Loucy (cell line): ENCODE data around the gene NPFFR1.

Source experiments
- H2AFZ ChIP-seq: fragments of 200-600 bp; sonication (generic); 2 replicates; pipeline ENCODE4 v1.6.0; 2016; ENCODE audit warnings: antibody characterized with exemption, mild to moderate bottlenecking, low read length, moderate library complexity
- H3F3A ChIP-seq: fragments of 200-600 bp; 2 replicates; pipeline ENCODE4 v1.6.0; 2016; ENCODE audit warnings: antibody characterized with exemption, low read depth, mild to moderate bottlenecking
- H3K27me3 ChIP-seq: fragments of 200-600 bp; sonication (generic); 2 replicates; pipeline ENCODE4 v1.6.1; 2014; ENCODE audit warnings: low read length, mild to moderate bottlenecking; ENCODE audit not compliant: insufficient read depth, poor library complexity, severe bottlenecking
- H3K36me3 ChIP-seq: fragments of 200-600 bp; sonication (generic); 2 replicates; pipeline ENCODE4 v1.6.1; 2016; ENCODE audit warnings: low read length; ENCODE audit not compliant: insufficient read depth
- H3K4me1 ChIP-seq: fragments of 200-600 bp; sonication (generic); 2 replicates; pipeline ENCODE4 v1.5.1; 2014; ENCODE audit warnings: low read length, mild to moderate bottlenecking; ENCODE audit not compliant: insufficient read depth, poor library complexity, severe bottlenecking
- H3K4me2 ChIP-seq: fragments of 200-600 bp; sonication (generic); 2 replicates; pipeline ENCODE4 v1.6.0; 2014; ENCODE audit warnings: antibody characterized with exemption, low read length, low read depth, mild to moderate bottlenecking; ENCODE audit not compliant: poor library complexity, severe bottlenecking
- H3K4me3 ChIP-seq: fragments of 200-600 bp; sonication (generic); 2 replicates; pipeline ENCODE4 v1.5.1; 2014; ENCODE audit warnings: low read length, mild to moderate bottlenecking, mixed read lengths; ENCODE audit not compliant: poor library complexity, severe bottlenecking
- H3K79me2 ChIP-seq: fragments of 200-600 bp; sonication (generic); 2 replicates; pipeline ENCODE4 v1.6.1; 2014; ENCODE audit warnings: low read length; ENCODE audit not compliant: insufficient read depth
- H3K9ac ChIP-seq: fragments of 200-600 bp; sonication (generic); 2 replicates; pipeline ENCODE4 v1.6.0; 2014; ENCODE audit warnings: mild to moderate bottlenecking, low read depth, low read length, moderate library complexity; ENCODE audit not compliant: poor library complexity, severe bottlenecking
- H3K9me2 ChIP-seq: fragments of 200-600 bp; sonication (generic); replicated peaks from 2 replicates; pipeline ENCODE4 v1.6.1; 2016; ENCODE audit warnings: low read depth, low read length, mixed read lengths
- H3K9me3 ChIP-seq: fragments of 200-600 bp; sonication (generic); 2 replicates; pipeline ENCODE4 v1.6.1; 2014; ENCODE audit warnings: mild to moderate bottlenecking, antibody characterized with exemption, low read length, low read depth; ENCODE audit not compliant: insufficient read depth
- H4K20me1 ChIP-seq: fragments of 200-600 bp; sonication (generic); 2 replicates; pipeline ENCODE4 v1.6.0; 2014; ENCODE audit warnings: antibody characterized with exemption, low read length, mild to moderate bottlenecking; ENCODE audit not compliant: insufficient read depth, poor library complexity, severe bottlenecking
- CTCF ChIP-seq: fragments of 200-600 bp; sonication (generic); conservative IDR thresholded peaks from 2 replicates; pipeline ENCODE4 v1.5.1; 2014; ENCODE audit warnings: mild to moderate bottlenecking, antibody characterized with exemption, low read length
- EZH2phosphoT487 ChIP-seq: fragments of 200-600 bp; IDR thresholded peaks from 2 replicates; pipeline ENCODE4 v1.6.1; 2018; ENCODE audit warnings: antibody characterized with exemption, mild to moderate bottlenecking, moderate library complexity, borderline replicate concordance

Gene NPFFR1

GRCh38 chr10:70321233-70321632, 37.4 kb upstream of the NPFFR1 start:
- no peak overlapping the region for H2AFZ ChIP-seq
- H3K4me2 ChIP-seq = no peak overlapping the region
- no peaks in the 10 kb centered on the region for H3K9me3 ChIP-seq
- no peak overlapping the region for H3K4me3 ChIP-seq
- H3K4me1 ChIP-seq = peaks cover 41% of the 10 kb centered on the region
- H3K9ac ChIP-seq = no peak overlapping the region
- no peaks in the 10 kb centered on the region for H3F3A ChIP-seq
- TF ChIP-seq EZH2phosphoT487 (no peak), CTCF (no peak)
- no peaks in the 10 kb centered on the region for H3K9me2 ChIP-seq
- H4K20me1 ChIP-seq = no peaks in the 10 kb centered on the region
- H3K36me3 ChIP-seq = peaks cover 5% of the 10 kb centered on the region; the same call in 1 of the 2 replicates
- H3K27me3 ChIP-seq = no peaks in the 10 kb centered on the region
- no peaks in the 10 kb centered on the region for H3K79me2 ChIP-seq

- peaks cover 36% of the 10 kb centered on the region for H3K4me1 ChIP-seq
- no peaks in the 10 kb centered on the region for H3F3A ChIP-seq
- H3K4me3 ChIP-seq = no peak overlapping the region
- H3K9me3 ChIP-seq = no peaks in the 10 kb centered on the region
- no peaks in the 10 kb centered on the region for H3K27me3 ChIP-seq
- peaks cover 5% of the 10 kb centered on the region; the same call in 1 of the 2 replicates for H3K36me3 ChIP-seq
- H2AFZ ChIP-seq = no peak overlapping the region
- no peak overlapping the region for H3K4me2 ChIP-seq
- H3K9ac ChIP-seq = no peak overlapping the region
- TF ChIP-seq CTCF (no peak), EZH2phosphoT487 (no peak)
- H3K79me2 ChIP-seq = no peaks in the 10 kb centered on the region
- no peaks in the 10 kb centered on the region for H4K20me1 ChIP-seq
- H3K9me2 ChIP-seq = no peaks in the 10 kb centered on the region
These were observed 36.9 kb upstream of the NPFFR1 start for GRCh38 chr10:70320751-70321150.

- Histone ChIP-seq H3K9ac (no peak overlapping the region), H3K4me2 (no peak overlapping the region), H3K4me3 (no peak overlapping the region), H3K36me3 (peaks cover 5% of the 10 kb centered on the region; the same call in 1 of the 2 replicates), H3K9me3 (no peaks in the 10 kb centered on the region), H3K9me2 (no peaks in the 10 kb centered on the region), H2AFZ (no peak overlapping the region), H3K79me2 (no peaks in the 10 kb centered on the region), H3K27me3 (no peaks in the 10 kb centered on the region), H3K4me1 (peaks cover 27% of the 10 kb centered on the region), H3F3A (no peaks in the 10 kb centered on the region), H4K20me1 (no peaks in the 10 kb centered on the region)
- TF ChIP-seq CTCF (no peak), EZH2phosphoT487 (no peak)
These were observed 36.0 kb upstream of the NPFFR1 start for GRCh38 chr10:70319824-70320223.
